ENCODE results near the gene BUD31.

DNA sequence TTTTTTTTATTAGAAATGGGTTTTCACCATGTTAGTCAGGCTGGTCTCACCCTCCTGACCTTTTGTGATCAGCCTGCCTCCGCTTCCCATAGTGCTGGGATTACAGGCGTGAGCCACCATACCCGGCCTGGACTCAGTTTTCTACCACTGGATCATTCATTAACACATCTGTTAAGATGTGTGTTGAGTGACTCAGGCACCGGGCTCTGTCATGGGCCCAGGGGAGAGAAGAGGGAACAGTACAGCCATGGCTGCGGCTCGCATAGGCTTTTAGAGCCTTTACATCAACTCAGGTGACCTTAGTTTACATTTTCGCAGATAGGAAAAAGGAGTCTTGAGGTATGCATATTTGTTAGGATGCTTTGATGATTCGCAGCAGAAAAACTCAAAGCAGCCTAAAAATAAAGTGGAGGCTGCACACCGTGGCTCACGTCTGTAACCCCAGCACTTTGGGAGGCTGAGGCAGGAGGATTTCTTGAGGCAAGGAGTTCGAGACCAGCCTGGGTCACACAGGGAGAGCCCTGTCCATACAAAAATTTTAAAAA is 37.3 kb upstream of the BUD31 start:
- no peak for TF ChIP-seq POLR2AphosphoS5 (IDR thresholded peaks at IDR 0.05)
- TF ChIP-seq CTCF (IDR thresholded peaks at IDR 0.05), result no peak
- no peak for TF ChIP-seq POLR2A (IDR thresholded peaks at IDR 0.05)

Data from transverse colon (tissue), 4 donors.